ENCODE results near the gene ZBTB40.

DNA sequence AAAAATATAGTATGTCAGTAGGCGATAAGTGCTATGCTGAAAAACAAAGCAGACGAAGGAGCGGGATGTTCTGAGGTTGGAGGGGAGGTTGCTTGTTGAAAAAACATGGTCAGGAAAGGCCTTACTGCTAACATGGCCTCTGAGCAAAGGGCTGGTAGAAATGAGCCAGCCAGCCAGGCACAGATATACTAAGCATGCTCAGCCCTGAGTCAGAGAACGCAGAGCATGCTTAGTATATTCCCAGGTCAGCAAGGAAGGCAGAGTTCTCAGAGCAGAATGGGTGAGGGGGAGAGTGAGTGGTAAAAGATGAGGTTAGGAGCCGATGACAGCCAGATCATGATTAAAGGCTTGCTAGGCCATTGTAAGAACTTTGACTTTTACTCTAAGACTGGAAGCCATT, 36.7 kb downstream of the ZBTB40 start:
- TF ChIP-seq EZH2phosphoT487 (conservative IDR thresholded peaks at IDR 0.05; ENCODE audit: low read length) = no peak
- TF ChIP-seq, protein P1, sequence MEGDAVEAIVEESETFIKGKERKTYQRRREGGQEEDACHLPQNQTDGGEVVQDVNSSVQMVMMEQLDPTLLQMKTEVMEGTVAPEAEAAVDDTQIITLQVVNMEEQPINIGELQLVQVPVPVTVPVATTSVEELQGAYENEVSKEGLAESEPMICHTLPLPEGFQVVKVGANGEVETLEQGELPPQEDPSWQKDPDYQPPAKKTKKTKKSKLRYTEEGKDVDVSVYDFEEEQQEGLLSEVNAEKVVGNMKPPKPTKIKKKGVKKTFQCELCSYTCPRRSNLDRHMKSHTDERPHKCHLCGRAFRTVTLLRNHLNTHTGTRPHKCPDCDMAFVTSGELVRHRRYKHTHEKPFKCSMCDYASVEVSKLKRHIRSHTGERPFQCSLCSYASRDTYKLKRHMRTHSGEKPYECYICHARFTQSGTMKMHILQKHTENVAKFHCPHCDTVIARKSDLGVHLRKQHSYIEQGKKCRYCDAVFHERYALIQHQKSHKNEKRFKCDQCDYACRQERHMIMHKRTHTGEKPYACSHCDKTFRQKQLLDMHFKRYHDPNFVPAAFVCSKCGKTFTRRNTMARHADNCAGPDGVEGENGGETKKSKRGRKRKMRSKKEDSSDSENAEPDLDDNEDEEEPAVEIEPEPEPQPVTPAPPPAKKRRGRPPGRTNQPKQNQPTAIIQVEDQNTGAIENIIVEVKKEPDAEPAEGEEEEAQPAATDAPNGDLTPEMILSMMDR (IDR thresholded peaks at IDR 0.05; ENCODE audit: insufficient read depth, low read length, poor library complexity, severe bottlenecking) = no peak
